Subcutaneous abdominal adipose tissue (tissue), 5 donors: ENCODE results near the gene RTN3.
"Not testable (repeated sequence)": the region's sequence is repeated elsewhere in the genome, so short reads cannot be mapped to it uniquely, and the experiment has no call there.

ENCODE experiments used
- H3K27ac ChIP-seq: one replicate; pipeline ENCODE4 v1.7.0; 2013; ENCODE audit warnings: low read depth, mild to moderate bottlenecking, inconsistent platforms, low read length, moderate library complexity
- H3K27me3 ChIP-seq, 5 donors: one replicate each; pipeline ENCODE4 v1.7.0; 2013; ENCODE audit warnings: low read length in 5 of 5, inconsistent platforms in 1 of 5; ENCODE audit not compliant: control insufficient read depth in 5 of 5, insufficient read depth in 4 of 5
- H3K36me3 ChIP-seq, 5 donors: one replicate each; pipeline ENCODE4 v1.7.0; 2013; ENCODE audit warnings: low read length in 5 of 5; ENCODE audit not compliant: control insufficient read depth in 5 of 5, insufficient read depth in 5 of 5
- H3K4me1 ChIP-seq, 5 donors: one replicate each; pipeline ENCODE4 v1.7.0; 2013; ENCODE audit warnings: low read length in 5 of 5, mild to moderate bottlenecking in 3 of 5, moderate library complexity in 1 of 5; ENCODE audit not compliant: control insufficient read depth in 5 of 5, insufficient read depth in 5 of 5
- H3K4me3 ChIP-seq, 5 donors: one replicate each; pipeline ENCODE4 v1.7.0; 2013; ENCODE audit warnings: low read length in 5 of 5, low read depth in 1 of 5
- H3K9ac ChIP-seq, 5 donors: one replicate each; pipeline ENCODE4 v1.7.0; 2013; ENCODE audit warnings: low read length in 5 of 5, mild to moderate bottlenecking in 4 of 5, moderate library complexity in 3 of 5
- H3K9me3 ChIP-seq, 5 donors: one replicate each; pipeline ENCODE4 v1.7.0; 2013; ENCODE audit warnings: low read length in 5 of 5; ENCODE audit not compliant: control insufficient read depth in 5 of 5
- donor health status: healthy.
- donor health status: healthy.
- donor health status: healthy.
- donor health status: healthy.
- donor health status: healthy.

RTN3 gene

DNA sequence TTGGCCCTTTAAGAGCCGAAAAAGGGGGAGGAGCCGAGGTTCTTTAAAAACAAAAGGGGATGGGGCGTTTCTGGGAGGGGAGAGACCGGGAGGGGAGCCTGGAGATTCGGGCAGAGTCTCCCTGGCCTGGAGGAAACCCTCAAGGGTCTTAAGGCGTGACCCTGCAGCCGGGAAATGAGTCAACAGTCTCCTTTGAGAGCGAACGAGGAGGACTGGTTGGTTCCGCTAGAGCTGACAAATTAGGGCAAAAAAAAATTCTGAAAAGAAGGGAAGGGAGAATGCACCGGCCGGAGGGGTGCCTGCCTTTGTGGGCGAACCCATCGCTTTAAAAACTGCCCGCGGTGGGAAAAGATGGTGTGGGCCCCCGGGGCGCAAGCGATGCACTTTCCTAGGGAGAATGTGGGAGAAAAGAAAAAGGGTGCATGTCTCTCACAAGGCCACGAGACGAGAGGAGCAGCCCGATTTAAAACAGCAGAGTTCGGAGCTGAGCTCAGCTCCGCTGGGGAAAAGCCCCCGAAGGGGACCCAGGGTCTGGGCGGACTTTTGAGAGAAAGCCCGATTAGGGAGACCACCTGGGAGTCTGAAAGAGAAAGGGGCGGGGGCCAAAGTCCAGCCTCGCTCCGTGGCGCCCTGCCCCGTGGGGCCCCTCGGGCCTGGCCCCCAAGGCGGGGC is 86.4 kb downstream of the RTN3 start:
- peaks cover 0 to 5% (median 3%) of the 10 kb centered on the region in 5 donors for H3K36me3 ChIP-seq
- H3K4me1 ChIP-seq, result peaks cover 3 to 59% (median 48%) of the 10 kb centered on the region in 5 donors
- H3K27me3 ChIP-seq, result no peaks in the 10 kb centered on the region
- H3K4me3 ChIP-seq, result peak overlapping the region; percentile 79 to 87 (median 81)
- H3K9me3 ChIP-seq, result no peaks in the 10 kb centered on the region
- H3K9ac ChIP-seq, result peak overlapping the region; percentile 48 to 93 (median 87)
- H3K27ac ChIP-seq, result peak overlapping the region; percentile 77

- Histone ChIP-seq H3K27ac (peak within 1 kb of the TSS; percentile 77), H3K4me1 (peaks cover 3 to 52% (median 43%) of the 10 kb centered on the region in 5 donors), H3K9me3 (no peaks in the 10 kb centered on the region), H3K4me3 (peak within 1 kb of the TSS; percentile 79 to 87 (median 81)), H3K9ac (peak within 1 kb of the TSS; percentile 48 to 93 (median 87)), H3K27me3 (no peaks in the 10 kb centered on the region), H3K36me3 (peaks cover 0 to 5% (median 3%) of the 10 kb centered on the region in 5 donors)
These were observed 87.1 kb downstream of the RTN3 start, which contains the start of gene ZFTA for GRCh38 chr11:63768237-63769041. Gene ZFTA, minus strand, starts transcription at chr11:63768775. Its CDS starts 153 bp downstream, at chr11:63768622.

DNA sequence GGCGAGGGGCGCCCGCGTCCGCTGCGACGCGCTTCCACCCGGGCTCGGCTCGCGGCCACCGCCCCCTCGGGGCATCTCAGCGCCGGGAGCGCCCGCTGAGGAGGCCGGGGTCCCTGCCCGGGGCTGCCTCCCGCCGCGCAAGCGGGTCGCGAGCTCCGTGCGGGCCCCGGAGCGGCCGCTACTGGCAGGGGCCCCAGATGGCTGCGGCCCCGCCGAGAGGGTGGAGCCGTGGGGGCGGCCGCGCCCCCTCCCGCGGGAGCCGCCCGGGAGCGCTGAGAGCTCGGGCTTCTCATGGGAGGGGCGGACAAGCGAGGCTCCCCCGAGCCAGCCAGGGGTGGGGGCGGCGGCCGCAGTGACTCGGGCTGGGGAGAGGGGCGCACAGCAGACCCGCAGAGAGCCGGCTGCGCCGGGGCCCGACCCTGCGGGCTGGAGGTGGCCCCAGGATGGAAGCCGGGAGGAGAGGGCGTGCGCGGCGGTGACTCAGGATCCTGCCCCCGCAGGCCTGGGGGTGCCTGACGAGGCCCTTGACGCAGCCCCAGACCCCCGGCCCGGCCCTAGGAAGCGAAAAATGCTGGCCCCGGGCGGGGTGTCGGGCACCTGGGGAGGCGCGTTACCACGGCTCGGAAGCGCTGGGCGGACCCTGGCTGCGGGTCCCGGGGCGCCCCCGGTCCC is 87.9 kb downstream of the RTN3 start:
- Histone ChIP-seq H3K36me3 (peaks cover 0 to 5% (median 3%) of the 10 kb centered on the region in 5 donors), H3K27me3 (no peaks in the 10 kb centered on the region), H3K4me3 (peak overlapping the region in 4 of 5 donors; percentile 48 to 81 (median 72)), H3K4me1 (peaks cover 3 to 47% (median 43%) of the 10 kb centered on the region in 5 donors), H3K9ac (peak overlapping the region in 4 of 5 donors; percentile 30 to 72 (median 63)), H3K27ac (peak overlapping the region; percentile 63), H3K9me3 (no peaks in the 10 kb centered on the region)

DNA sequence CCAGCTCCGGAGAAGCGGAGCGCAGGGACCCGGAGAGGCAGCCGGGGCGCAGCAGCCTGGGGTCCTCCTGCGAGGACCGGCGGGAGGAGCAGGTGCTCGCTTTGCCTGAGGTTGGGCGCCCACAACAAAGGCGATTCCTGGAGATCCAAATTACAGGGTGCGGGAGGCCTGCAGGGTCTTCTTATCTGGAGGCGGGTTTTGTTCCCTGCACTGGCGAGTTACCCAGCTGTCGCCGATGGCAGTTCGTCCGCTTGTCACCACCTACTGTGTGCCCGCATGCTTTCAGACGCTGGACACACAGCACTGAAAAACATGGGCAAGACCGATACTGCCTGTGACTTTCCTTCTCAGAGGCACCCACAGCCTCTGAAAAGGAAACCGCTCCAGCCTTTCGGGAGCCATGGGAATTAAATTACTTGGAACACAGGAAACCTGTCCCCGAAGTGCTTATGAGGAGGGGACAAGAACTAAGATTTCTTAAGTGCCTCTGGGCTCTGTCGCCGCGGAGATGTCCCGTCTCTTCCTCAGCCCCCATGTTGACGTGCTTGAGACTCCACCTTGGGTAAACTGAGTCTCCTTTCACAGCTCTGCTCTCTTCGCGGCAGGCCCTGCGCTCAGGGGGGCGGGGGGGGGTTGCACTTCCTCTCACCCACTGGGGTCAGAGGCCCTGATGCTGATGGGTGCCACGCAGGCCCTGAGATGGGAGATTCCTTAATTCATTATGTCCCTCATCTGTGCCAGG is 88.6 kb downstream of the RTN3 start:
- Histone ChIP-seq H3K27ac (peak overlapping the region; percentile 63), H3K27me3 (no peaks in the 10 kb centered on the region), H3K4me1 (peaks cover 3 to 43% (median 40%) of the 10 kb centered on the region in 5 donors), H3K36me3 (peaks cover 0 to 3% (median 0%) of the 10 kb centered on the region in 5 donors), H3K9ac (peak overlapping the region in 4 of 5 donors; percentile 30 to 72 (median 63)), H3K9me3 (no peaks in the 10 kb centered on the region), H3K4me3 (peak overlapping the region; percentile 48 to 81 (median 64))

GRCh38 chr11:63770763-63771162 is 89.5 kb downstream of the RTN3 start:
- no peak overlapping the region for H3K4me3 ChIP-seq
- H3K4me1 ChIP-seq, result peaks cover 3 to 34% (median 32%) of the 10 kb centered on the region in 5 donors
- H3K9me3 ChIP-seq, result no peaks in the 10 kb centered on the region
- peak overlapping the region; percentile 63 for H3K27ac ChIP-seq
- H3K9ac ChIP-seq, result no peak overlapping the region
- no peaks in the 10 kb centered on the region for H3K27me3 ChIP-seq
- no peaks in the 10 kb centered on the region for H3K36me3 ChIP-seq

DNA sequence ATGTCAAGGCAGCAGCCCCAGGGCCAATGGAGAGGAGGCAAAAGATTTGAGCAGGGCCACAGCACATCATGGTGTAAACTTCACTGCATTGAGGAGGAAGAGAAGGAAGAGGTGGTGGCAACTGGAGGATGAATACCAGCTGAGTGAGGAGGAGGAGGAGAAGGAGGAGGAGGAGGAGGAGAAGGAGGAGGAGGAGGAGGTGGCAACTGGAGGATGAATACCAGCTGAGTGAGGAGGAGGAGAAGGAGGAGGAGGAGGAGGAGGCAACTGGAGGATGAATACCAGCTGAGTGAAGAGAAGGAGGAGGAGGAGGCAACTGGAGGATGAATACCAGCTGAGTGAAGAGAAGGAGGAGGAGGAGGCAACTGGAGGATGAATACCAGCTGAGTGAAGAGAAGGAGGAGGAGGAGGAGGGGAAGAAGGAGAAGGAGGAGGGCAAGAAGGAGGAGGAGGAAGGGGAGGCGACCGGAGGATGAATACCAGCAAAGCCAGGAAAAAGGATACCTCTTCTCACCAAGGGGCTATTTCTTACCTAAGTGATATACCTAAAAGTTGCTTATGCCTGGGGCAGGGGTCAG is 90.5 kb downstream of the RTN3 start:
- not testable (repeated sequence) for H3K36me3 ChIP-seq, H3K9me3 ChIP-seq, H3K27me3 ChIP-seq, H3K27ac ChIP-seq, H3K4me3 ChIP-seq, H3K9ac ChIP-seq
- H3K4me1 ChIP-seq, result peaks cover 3 to 29% (median 22%) of the 10 kb centered on the region in 5 donors

GRCh38 chr11:63775191-63775590 is 93.9 kb downstream of the RTN3 start:
- Histone ChIP-seq H3K9me3 (no peaks in the 10 kb centered on the region), H3K4me3 (no peak overlapping the region), H3K9ac (no peak overlapping the region), H3K4me1 (peaks cover 0 to 14% (median 6%) of the 10 kb centered on the region in 5 donors), H3K36me3 (no peaks in the 10 kb centered on the region), H3K27ac (no peak overlapping the region), H3K27me3 (no peaks in the 10 kb centered on the region)

DNA sequence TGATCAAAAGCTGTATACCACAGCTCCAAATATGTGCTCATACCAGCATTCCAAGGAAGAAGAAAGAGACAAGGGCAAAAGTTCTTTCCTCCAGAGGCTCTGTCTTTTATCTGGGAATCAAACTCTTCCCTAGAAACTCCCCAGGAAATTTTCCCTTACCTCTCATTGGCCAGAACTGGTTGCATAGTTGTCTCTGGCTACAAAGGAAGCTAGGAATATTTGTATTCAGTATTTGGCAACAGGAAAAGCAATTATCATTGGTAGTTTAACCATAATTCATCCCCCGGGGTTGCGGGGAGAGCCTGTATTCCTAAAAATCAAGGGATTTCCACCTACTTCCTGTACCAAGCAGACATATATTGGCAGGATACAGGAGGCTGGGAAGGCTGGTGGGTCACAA is 97.7 kb downstream of the RTN3 start:
- Histone ChIP-seq H3K4me1 (peaks cover 0 to 12% (median 6%) of the 10 kb centered on the region in 5 donors), H3K36me3 (no peaks in the 10 kb centered on the region), H3K4me3 (no peak overlapping the region), H3K27ac (no peak overlapping the region), H3K9me3 (no peaks in the 10 kb centered on the region), H3K27me3 (no peaks in the 10 kb centered on the region), H3K9ac (no peak overlapping the region)

GRCh38 chr11:63782749-63783148 is 101.4 kb downstream of the RTN3 start:
- Histone ChIP-seq H3K27me3 (no peaks in the 10 kb centered on the region), H3K4me3 (no peak overlapping the region), H3K4me1 (peaks cover 0 to 15% (median 6%) of the 10 kb centered on the region in 5 donors), H3K9ac (no peak overlapping the region), H3K36me3 (no peaks in the 10 kb centered on the region), H3K9me3 (no peaks in the 10 kb centered on the region), H3K27ac (no peak overlapping the region)
